HuH-7.5 (cell line): Measurements from ENCODE around the gene YY1AP1.
A peak's percentile ranks its signal among the peaks of the same experiment; 100 is the strongest.
"Not testable (repeated sequence)": the region's sequence is repeated elsewhere in the genome, so short reads cannot be mapped to it uniquely, and the experiment has no call there.

Experiments used
- DNase-seq: peaks from one replicate; pipeline ENCODE4 v3.0.0; 2011; ENCODE audit warnings: low spot score

Gene YY1AP1

DNA sequence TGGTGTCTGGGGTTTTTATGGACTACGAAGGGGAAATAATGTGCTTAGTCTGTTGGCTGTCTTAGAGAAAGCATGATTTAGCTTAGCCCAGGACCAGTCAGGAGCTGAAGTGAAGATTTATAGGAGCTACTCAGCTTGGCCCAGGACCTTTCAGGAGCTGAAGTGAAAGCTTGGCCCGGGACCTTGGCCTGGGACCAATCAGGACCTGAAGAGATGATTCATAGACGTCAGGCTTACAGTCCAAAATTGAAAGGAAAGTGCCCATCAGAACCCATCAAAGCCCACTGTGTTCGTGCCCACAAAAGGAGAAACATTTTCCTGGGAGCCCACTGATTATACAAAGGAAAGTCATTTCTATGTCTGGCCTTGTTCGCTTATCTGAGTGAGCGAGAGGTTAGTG is 42.9 kb downstream of the YY1AP1 start:
- no peak for DNase-seq

DNA sequence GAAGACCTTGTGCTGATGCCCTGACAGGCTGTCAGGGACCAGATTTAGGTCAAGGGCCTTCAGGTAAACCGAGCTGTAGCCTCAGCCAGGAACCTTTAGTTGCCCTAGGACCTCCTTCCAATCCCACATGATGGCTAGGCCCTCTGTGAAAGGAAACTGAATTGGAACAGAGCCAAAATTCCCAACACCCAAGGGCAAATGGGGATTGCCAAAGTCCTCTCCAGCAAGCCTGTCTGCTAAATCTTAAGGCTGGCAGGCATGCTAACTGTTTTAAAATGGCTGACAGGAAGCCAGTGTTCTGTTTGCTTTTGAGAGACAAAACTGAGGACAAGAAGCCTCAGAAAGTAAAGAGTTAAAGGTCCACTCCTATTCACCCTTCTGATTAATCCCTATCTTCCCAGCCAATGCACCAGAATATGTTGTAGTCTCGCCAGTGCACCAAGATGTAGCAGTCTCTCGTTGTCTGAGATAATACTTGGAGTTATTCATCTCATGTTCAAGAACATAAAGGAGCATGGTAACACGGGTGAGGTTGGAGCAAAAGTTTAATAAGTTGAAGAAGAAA is 43.5 kb downstream of the YY1AP1 start:
- DNase-seq: no peak

DNA sequence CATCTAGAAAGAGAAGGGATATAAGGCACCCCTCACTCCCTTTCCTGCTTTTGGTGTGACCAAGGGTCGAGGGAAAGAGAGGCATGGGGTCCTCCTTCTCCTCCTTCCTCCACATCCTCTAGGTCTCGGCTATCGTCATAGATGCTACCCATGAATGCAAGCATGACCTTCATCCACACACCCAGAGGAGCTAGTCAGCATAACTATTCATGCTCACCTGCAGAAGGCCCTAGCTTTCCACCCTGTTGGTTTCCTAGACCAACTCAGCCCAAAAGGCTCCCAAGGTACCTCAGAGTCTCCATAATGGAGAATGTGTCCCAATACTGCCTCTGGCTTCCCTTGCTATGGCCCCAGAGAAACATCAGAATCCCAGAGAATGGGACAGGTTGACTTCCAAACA is 45.3 kb downstream of the YY1AP1 start:
- DNase-seq: no peak

DNA sequence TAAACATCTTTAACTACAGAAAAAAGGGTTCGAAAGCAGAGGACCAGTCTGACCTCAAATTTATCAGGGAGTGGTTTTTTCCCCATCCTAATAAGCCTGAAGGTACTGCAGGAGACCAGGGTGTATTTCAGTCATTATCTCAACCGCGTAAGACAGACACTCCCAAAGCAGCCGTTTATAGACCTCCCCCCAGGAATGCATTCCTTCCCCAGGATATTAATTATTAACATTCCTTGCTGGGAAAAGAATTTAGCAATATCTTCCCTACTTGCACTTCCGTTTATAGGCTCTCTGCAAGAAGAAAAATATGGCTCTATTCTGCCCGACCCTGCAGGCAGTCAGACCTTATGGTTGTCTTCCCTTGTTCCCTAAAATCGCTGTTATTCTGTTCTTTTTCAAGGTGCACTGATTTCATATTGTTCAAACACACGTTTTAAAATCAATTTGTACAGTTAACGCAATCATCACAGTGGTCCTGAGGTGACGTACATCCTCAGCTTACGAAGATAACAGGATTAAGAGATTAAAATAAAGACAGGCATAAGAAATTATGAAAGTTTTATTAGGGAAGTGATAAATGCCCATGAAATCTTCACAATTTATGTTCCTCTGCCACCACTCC is 45.9 kb downstream of the YY1AP1 start:
- DNase-seq: not testable (repeated sequence)

DNA sequence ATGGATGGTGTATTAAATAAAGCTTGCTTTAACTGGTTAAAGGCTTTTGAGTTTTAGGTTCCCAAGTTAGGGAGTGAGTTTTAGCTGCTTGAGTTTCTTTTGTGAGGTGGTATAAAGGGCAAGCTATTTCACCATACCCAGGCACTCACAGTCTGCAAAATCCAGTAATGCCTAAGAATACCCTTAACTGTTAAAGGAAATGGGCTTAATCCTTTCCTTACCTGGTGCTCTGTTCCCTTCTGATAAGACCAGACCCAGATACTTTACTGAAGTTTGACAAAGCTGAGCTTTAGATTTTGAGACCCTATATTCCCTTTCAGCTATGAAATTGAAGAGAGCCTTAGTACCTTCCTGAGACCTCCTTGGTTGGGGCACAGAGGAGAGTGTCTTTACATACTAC is 48.2 kb downstream of the YY1AP1 start:
- DNase-seq: no peak

DNA sequence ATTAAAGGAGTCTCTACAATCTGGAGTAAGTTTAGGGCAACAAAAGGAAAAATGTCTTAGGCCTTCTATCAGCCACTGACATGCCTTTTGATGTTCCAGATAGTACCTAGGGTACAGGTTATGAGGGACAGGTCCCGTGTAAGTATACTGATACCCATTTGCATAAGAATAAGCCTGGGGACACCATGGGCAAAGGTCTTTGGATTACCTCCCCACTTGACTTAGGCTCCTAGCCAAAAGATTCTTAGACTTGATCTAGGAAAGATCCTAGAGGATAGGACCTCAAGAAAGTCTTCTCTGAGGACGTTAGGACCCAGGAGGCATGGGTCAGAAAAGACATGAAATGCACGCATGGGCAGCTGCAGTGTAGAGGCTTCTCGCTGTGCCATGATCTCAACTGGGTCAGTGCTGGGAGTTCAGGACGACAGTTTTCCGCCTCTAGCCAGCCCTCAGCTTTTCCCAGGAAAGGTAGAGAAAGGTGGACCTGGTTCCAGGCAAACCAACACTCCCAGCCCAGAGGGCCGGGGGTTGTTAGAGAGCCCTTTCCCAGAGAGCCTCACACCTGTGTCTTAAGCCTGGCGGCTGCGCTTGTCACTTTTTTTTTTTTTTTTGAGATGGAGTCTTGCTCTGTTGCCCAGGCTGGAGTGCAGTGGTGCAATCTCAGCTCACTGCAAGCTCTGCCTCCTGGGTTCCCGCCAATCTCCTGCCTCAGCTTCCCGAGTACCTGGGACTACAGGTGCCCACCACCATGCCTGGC is 52.0 kb downstream of the YY1AP1 start:
- no peak for DNase-seq

DNA sequence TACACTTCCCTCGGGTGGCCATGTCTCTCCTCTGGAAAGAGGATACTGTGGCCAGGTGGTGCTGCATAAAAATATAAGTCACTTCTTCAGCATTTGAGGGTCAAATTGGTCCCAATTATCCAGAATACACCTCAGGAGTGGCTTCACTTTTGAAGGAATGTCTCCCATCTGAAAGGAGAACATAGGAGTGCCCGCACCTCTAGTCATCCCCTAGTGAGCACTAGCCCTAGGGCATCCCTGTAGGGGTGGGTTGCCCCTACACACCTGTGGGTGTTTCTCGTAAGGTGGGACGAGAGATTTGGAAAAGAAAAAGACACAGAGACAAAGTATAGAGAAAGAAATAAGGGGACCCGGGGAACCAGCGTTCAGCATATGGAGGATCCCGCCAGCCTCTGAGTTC is 62.1 kb downstream of the YY1AP1 start:
- DNase-seq: not testable (repeated sequence)

DNA sequence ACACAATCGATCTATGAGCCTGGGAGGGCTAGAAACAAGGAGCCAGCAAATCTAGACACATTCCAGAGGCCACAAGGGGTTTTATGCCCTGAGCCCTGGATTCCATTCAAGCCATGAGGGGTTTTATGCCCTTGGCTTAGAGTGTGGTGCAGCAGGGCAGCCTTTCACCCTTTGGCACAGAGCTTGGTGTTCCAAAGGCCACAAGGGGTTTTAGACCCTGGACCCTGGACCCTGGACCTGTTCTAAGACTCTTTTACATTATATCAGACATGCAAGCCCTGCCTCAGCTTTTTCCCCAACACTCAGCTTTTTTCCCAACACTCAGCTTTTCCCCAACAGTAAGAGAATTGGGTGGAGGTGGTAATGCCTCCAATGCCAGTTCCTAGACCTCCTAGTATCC is 65.2 kb downstream of the YY1AP1 start:
- DNase-seq: no peak

DNA sequence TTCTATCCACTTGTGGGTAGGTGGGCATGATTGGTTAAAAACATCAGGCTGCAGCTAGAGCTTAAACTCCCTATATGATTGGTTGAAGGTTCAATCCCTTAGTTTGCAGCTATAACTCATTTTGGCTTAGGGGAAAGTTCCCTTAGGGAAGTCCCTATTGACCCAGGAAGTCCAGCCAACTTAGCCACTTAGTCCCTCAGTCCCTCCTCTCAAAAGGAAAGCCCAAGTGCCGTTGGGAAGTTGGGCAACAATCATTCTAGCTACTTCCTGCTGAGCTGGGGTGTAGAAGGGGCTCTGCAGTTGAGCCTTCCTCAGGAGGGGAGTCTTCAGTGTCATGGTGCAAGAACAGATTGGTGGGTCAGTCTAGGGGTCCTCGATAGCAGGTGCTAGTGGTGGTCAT is 66.4 kb downstream of the YY1AP1 start:
- DNase-seq: no peak

DNA sequence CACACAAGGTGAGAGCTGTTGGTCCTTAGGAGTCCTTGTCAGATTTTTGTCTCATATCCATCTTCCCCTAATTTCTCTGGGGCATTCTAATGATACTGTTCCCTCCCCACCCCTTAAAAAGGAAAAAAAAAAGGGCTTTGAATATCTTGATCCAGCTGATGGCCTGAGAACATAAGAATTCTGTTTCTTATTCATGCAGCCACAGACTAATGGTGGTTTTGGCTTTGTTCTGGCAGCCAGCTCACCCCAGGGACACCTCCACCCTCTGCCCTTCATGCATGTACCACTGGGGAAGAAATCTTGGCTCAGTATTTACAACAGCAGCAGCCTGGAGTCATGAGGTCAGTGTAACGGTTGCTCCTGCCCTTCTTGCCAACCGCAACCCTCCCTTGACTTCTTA is 75.3 kb downstream of the YY1AP1 start:
- DNase-seq: not testable (repeated sequence)

DNA sequence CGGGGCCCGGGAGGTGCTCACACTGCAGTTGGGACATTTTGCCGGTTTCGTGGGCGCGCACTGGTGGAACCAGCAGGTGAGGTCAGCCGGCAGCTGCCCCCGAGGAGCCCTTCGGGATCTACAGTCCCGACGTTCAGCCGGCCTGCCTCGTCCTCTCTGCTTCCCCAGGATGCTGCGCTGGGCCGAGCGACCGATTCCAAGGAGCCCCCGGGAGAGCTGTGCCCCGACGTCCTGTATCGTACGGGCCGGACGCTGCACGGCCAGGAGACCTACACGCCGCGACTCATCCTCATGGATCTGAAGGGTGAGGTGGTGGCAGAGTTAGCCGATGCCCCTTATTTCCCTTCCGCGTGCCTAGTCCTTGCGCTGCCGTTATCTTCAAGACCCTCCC is 78.3 kb downstream of the YY1AP1 start:
- DNase-seq: not testable (repeated sequence)

DNA sequence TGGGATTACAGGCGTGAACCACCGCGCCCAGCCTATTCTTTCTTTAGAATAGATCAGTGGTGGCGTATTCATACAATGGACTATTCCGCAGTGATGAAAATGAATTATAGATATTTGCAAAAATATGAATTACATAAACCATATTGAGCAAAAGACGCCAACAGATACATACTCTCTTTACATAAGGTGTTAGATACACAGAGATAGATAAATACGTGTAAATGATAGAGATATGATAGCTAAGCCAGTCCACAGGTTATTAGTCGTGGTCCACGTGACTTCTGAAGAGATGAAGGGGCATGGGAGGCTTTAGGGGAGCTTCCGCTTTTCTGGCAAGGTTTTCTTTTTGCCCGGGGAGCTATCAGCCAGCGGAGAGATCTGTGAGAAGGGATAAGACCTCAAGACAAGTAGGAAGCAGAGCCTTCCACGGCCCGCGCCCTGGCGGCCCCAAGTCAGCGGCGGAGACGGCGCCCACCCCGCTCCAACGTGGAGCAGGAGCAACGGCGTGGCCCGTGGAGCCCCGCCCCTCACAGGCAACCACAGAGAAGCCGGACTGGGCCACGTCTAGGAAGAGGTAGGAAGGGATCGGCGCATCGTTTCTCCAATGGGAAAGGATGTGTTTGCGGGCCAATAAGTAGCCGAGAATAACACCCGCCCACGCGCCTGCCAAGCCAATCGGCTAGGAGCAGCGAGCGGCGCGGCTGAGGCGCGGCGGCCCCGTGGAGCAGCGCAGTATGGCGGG is 78.9 kb downstream of the YY1AP1 start, which contains the start of gene MSTO1:
MSTO1 (plus strand) TSS at position 704 of the 742 bp plus-strand sequence; CDS start at position 735, 31 bp downstream.
- peak; percentile 89 for DNase-seq
